Stimulated activated CD4-positive, alpha-beta T cell treated with anti-CD3 and anti-CD28 coated beads, TNF-alpha, amount 100 ng/mL, for 1 hour (primary cell): ENCODE results near the gene ZNF333.
"Not testable (repeated sequence)": the region's sequence is repeated elsewhere in the genome, so short reads cannot be mapped to it uniquely, and the experiment has no call there.

Experiments
- DNase-seq, 3 donors: peaks; one replicate each; pipeline ENCODE4 v3.0.0-alpha.2; 2020; ENCODE audit warnings: low read depth in 3 of 3, low spot score in 1 of 3

The ZNF333 gene

GRCh38 chr19:14695471-14695870 lies 5.6 kb downstream of the ZNF333 start:
- DNase-seq: no peak

GRCh38 chr19:14699641-14700040 lies 9.8 kb downstream of the ZNF333 start:
- DNase-seq: no peak

GRCh38 chr19:14700711-14701375 lies 11.0 kb downstream of the ZNF333 start:
- no peak for DNase-seq

GRCh38 chr19:14703833-14704232 lies 14.0 kb downstream of the ZNF333 start:
- DNase-seq: no peak

- no peak for DNase-seq
These were observed 14.6 kb downstream of the ZNF333 start for GRCh38 chr19:14704450-14704849.

GRCh38 chr19:14715841-14716240 lies 26.0 kb downstream of the ZNF333 start:
- no peak for DNase-seq

- DNase-seq: no peak
These were observed 28.8 kb downstream of the ZNF333 start for GRCh38 chr19:14718522-14719116.

- DNase-seq: no peak
These were observed 29.3 kb downstream of the ZNF333 start for GRCh38 chr19:14719162-14719561.

GRCh38 chr19:14722127-14722526 lies 32.3 kb downstream of the ZNF333 start:
- no peak for DNase-seq

GRCh38 chr19:14728595-14728994 lies 38.7 kb downstream of the ZNF333 start:
- no peak for DNase-seq

GRCh38 chr19:14731200-14731599 lies 41.4 kb downstream of the ZNF333 start:
- no peak for DNase-seq

- DNase-seq: no peak
These were observed 42.7 kb downstream of the ZNF333 start for GRCh38 chr19:14732510-14732909.

GRCh38 chr19:14733574-14733973 lies 43.7 kb downstream of the ZNF333 start:
- DNase-seq: no peak

- no peak for DNase-seq
These were observed 46.1 kb downstream of the ZNF333 start for GRCh38 chr19:14735915-14736314.

GRCh38 chr19:14746886-14747285 lies 57.0 kb downstream of the ZNF333 start:
- DNase-seq: no peak

GRCh38 chr19:14748601-14749000 lies 58.8 kb downstream of the ZNF333 start:
- DNase-seq: no peak

- DNase-seq: no peak
These were observed 69.0 kb downstream of the ZNF333 start for GRCh38 chr19:14758816-14759215.

- no peak for DNase-seq
These were observed 71.8 kb downstream of the ZNF333 start for GRCh38 chr19:14761607-14762006.

- no peak for DNase-seq
These were observed 72.3 kb downstream of the ZNF333 start for GRCh38 chr19:14762111-14762510.

GRCh38 chr19:14763497-14764145 lies 73.8 kb downstream of the ZNF333 start:
- DNase-seq: no peak

GRCh38 chr19:14764401-14764800 lies 74.6 kb downstream of the ZNF333 start:
- no peak for DNase-seq

- not testable (repeated sequence) for DNase-seq
These were observed 75.6 kb downstream of the ZNF333 start for GRCh38 chr19:14765403-14765802.

- DNase-seq: not testable (repeated sequence)
These were observed 76.0 kb downstream of the ZNF333 start for GRCh38 chr19:14765841-14766240.
